GM18907 (cell line): ENCODE results near the gene FGF14.
A peak's percentile ranks its signal among the peaks of the same experiment; 100 is the strongest.

Experiments
- ATAC-seq: cut with Tn5 transposase; IDR thresholded peaks from one replicate; pipeline ENCODE4 v1.9.1; 2021; ENCODE audit warnings: mild to moderate bottlenecking, moderate library complexity; ENCODE audit not compliant: unreplicated experiment

FGF14 gene

DNA sequence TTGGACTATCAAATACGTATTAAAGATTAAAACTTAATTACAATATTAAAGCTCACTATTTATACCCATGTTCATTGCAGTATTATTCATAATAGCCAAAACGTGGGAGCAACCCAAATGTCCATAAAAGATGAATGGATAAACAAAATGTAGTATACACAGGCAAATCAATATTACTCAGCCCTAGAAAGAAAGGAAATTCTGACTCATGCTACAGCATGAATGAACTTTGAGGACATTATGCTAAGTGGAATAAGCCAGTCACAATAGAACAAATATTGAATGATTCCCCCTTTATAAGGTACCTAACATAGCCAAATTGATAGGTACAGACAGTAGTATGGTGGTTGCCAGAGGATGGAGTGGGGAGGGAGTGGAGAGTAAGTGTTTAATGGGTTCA is 457.3 kb downstream of the FGF14 start:
- no peak for ATAC-seq

DNA sequence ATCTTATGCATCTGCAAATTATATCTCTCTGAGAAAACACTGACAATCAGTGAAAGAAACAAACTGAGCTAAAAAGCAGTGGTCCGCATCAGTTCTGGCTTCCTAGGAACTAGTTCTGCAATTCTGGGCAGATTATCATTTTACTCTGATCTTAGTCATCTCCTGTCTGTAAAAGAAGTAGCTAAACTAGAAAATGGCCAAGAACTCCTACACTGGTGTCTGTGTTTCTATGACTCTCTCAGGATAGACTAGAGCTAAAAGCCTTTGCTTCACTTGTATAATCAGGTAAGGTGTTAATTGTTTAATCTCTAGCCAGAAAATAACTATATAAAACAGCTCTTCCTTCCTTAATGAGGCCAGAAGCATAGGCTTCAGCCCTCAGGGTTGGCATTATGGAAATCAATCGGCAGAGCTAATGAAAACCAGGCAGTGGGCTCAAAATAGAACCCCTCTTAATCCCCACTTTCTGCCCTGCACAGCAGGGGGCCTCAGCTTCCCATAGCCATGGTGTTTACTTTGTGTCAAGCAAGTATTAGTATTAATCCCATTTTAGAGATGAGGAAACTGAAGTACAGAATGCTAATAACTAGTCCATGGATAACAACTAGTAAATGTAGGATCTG is 459.2 kb downstream of the FGF14 start:
- no peak for ATAC-seq

- peak; percentile 75 for ATAC-seq
Measured at GRCh38 chr13:101942038-101942437, 459.8 kb downstream of the FGF14 start.

- no peak for ATAC-seq
Measured at GRCh38 chr13:101941095-101941783, 460.6 kb downstream of the FGF14 start.

DNA sequence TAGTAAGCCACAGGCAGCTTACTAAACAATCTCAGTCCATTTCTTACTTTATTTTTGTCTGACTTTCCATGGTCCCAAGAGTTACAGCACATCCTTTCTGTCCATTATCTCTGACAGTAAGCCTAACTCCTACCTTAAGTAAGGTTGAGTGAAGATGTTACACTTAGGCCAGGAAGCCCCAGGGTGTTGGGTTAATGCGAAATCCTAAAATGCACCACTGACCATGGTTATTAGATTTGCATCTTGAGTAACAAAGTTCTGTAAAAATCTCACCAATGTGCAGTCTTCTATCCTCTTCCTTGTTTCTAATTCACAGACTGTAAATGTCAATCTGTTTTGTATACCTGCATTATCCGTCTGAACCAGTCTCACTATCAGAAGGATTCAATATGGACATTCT is 462.5 kb downstream of the FGF14 start:
- ATAC-seq: peak; percentile 60

DNA sequence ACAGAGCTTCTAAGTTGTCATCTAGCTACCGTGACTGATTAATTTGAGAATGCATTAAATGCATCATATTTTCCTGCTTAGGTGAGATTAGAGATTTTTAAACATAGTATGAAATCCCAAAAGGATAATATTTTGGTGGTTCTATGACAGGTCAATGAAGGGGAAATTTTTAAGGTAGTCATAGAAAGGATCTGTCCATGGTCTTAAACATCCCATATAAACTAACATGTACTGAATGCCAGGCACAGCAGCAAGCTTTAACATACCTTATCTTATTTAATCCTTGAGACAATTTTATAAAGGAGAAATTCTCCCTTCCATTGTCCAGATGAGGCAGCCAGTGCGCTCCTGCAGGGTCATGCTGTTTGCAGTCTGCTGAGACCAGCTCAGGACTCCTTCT is 466.0 kb downstream of the FGF14 start:
- no peak for ATAC-seq

DNA sequence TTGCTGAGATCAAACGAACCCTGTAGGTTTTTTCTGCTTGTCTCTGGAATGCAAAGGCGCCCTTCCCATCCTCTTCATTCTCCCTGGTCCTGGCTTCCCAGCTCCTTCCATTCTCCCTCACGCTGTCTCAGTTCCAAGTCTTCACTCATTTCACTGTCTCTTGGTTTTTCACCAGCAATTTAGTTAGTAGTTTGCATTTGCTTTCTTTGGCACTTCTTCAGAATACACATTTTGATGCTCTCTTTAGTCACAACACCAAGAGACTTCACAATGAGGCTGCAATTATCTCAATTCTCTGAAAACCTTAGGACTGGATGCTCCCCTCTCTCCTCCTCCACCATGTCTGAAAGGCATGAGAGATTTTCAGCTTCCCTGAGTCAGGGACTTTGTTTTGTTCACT is 470.7 kb downstream of the FGF14 start:
- ATAC-seq: no peak

GRCh38 chr13:101930331-101930730 is 471.5 kb downstream of the FGF14 start:
- ATAC-seq: no peak

DNA sequence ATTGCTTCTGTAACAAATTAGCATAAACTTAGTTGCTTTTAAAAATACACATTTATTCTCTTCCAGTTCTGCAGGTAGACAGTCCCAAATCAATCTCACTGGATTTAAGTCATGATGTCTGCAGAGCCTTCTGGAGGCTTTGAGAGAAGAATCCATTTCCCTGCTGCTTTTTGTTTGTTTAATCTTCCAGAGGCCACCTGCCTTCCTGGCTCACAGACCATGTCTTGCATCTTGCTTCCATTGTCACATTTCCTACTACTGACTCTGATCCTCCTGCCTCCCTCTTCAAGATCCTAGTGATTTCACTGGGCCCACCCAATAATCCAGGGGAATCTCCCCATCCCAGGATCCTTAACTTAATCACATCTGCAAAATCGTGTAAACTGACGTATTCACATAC is 476.1 kb downstream of the FGF14 start:
- no peak for ATAC-seq

DNA sequence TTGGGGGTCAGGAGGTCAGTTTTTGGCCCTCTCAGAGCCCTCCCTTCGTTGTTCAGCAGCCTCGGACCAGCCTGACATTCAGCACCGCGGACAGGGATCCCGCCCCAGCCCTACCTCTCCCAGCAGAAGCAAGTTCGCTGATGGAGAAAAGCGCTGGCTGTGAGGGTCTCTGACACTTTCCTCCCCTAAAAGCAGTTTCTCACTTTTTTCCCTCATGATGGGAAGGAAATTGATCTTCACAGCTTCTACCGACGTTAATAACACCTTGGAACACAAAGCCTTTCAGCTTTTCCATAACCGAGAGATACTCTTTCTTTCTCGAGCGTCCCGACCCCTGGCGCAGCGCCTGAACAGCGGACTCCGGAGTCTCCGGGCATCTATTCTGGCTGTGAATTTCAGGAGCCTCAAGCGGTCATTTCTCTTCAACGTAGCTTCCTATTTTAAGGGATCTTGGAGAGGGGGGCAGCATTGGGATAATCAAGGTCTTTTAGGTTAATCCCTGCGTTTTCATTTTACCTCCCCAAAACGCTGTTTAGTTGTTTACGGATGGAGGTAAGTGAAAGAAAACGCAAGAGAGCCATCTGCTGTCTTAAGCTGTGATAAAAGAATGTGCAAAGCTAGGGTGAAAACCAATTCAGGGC is 482.2 kb downstream of the FGF14 start:
- no peak for ATAC-seq

DNA sequence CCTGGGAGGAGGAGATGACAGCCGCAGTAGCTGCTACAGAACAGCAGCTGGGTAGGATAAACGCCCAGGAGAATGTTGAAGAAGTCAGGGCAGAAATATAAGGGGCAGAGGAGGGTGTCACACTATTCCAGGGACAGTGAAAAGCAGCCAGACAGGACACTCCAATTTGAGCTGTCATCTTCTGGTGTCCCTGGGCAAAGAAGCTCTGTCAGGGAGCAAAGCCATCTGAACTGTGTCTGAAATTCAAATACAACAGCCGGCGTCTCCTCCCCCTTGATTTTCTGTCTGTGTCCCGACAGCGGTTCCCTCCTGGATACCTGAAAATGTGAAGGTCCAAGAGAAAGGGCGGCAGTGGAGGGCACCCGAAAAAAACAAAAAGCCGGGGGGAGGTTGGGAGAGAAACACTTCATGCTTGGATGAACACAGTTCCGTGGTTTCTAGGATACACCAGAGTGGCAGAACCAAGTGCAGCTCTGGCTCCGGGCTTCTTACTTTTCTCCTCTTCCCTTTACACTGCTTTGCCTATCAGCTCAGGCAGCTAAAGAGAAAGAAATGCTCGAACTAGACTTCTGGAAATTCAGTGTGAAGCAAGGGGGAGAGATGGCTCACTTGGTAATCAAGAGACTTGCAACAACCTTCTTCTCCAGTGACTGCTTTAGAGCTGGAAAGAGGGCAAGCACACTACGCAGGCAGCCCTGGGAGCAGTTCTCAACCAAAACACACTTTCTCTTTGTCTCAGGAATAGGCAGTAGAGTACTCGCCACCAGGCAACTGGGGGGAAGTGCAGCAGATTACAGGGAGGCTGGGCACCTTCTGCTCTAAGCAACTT is 483.8 kb downstream of the FGF14 start:
- no peak for ATAC-seq

DNA sequence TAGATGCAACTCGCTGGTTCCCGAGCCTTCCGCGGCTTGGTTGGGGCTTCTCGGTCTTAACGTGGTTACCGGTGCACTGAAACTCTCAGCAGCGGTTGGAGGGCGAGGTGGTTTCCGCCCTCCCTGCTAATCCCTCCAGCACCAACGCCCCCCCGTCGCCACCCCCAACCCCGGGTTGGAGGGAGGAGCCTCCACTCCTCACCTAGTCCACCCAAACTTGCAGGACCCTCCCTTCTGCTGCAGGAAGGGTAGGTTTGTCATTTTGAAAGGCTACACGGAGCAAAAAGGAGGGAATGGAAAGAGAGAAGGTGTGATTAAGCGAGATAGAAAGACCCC is 484.4 kb downstream of the FGF14 start:
- no peak for ATAC-seq

- ATAC-seq: no peak
Measured at GRCh38 chr13:101916775-101917474, 484.9 kb downstream of the FGF14 start.

DNA sequence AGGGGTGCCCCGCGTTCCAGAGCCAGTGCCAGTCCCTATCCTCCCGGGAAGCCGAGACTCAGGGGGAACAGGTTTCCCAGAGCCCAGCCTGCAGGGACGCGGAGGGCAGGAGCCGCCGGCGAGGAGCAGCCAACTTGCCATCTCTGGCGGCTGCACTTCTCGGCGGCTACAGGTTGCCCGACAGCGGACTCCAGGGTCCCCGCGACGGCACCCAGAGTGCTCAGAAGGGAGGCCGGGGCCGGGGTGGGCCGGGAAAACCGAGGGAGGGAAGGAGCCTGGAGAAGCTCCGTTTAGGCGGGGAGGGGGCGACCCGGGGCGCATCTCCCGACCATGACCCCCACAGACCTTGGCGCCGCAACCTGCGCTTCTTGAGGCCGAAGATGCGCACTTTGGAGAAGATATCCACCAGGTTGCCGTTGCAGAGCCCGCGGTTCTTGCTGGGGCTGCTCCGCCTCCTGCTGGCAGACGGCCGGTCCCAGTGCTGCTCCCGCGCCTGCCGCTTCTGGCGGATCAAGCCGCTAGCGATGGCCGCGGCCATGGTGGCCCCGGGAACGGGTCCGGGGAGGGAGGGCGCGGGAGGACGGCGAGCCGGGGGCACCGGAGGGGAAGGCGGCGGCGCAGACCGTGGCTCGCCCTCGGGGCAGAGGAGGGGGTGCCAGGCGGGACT is 485.6 kb downstream of the FGF14 start:
- ATAC-seq: no peak

DNA sequence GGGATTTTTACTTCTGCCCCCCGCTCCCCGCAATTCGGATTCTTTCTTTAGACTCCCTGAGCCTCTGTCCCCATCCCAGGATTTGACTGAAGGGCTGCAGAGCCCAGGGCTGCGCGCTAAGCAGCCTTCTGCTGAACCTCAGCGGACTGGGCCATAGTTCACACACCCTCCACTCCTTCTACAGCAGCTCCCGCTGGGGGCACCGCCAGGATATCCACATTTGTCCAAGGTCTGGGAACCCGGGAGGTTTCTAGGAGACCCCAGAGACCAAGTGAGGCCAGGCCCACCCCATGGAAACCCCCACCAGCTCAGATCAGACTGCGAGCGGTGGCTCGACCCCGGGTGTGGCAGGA is 486.1 kb downstream of the FGF14 start:
- no peak for ATAC-seq

- ATAC-seq: no peak
Measured at GRCh38 chr13:101915331-101915730, 486.5 kb downstream of the FGF14 start.

DNA sequence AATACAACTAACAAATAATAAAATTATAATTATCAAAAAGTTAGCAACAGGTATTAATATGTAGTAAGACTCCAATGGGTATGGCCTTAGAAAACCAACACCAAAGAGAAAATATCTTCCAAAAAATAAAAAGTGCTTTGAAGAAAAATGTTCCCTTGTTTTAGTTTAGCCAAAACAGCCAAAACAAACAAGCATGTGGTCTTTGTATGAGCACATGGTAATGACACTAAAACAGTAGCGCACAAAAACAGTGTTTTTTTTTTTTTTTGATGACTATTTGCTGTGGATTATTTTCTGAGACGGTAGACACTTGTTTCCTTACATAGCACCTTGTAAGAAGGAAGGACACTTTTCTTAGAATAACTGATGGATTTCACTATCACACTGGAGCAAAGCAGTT is 490.1 kb downstream of the FGF14 start:
- no peak for ATAC-seq

DNA sequence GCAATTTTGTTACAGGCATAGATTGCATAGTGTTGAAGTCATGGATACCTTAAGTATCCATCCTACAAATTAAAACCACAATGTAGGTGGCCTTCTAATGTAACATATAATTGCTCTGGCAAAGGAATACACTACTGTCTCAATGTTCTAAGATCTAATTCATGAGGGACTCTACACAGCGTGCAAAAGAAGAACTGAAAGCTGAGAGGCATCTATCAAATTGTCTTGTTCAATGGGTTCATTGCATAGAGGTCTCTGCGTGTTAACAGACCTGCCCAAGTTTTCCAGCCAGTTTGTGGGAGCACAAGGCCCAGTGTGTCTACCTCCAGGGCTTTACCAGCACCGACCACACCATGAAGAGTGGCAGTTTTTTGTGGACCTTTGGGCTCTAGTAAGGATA is 498.0 kb downstream of the FGF14 start:
- no peak for ATAC-seq

DNA sequence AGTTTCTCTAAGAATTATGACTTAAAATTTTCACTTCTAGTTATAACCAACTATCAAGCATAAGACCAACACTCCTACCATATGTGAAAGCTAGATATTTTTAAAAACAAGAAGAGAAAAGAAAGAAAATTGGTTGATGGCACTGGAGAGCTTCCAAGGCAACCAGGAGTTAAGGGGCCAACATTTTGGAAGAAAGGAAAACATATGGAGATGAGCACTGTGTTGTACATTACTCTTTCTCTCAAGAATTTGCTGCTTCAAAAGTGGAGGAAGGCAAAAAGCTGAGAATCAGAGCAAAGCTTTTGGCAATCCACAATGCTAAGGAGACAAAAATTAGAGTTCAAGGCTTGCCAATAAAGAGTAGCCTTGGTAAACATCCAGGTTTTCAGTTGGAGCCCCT is 503.2 kb downstream of the FGF14 start:
- no peak for ATAC-seq

GRCh38 chr13:101896541-101896940 is 505.3 kb downstream of the FGF14 start:
- no peak for ATAC-seq

DNA sequence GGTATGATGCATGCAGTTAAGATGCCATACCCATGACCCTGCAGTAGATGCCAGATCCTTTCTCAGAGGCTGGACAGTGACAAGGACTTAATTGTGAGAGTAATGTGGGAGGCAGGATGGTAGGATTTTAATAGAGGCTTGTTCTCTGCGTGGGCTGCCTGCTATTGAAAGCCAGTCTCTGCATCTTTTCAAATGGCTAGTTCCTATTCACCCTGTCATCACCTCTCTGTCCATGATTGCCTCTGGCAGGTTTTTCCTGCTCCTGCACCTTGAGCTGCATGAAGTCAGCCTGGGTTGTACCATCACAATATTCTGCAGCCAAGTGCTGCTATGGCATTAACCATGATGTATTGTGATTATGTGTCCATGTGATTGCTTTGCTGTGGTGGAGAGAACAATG is 508.8 kb downstream of the FGF14 start:
- no peak for ATAC-seq
